Measurements from ENCODE around the gene FAM13B. TPM values are rescaled to one million over a fixed set of nuclear protein-coding genes. Genes with fewer than 3 reads are reported as not detected.
A peak's percentile ranks its signal among the peaks of the same experiment; 100 is the strongest.

Gene FAM13B
- total RNA-seq, 1 experiment from 2014 or later: 13.0 TPM

- no peak overlapping the region for H2AFZ ChIP-seq (ENCODE audit: low read length)
- no peak overlapping the region for H3K9ac ChIP-seq (ENCODE audit: low read length)
- POLR2A ChIA-PET (ENCODE audit: unreplicated experiment): no interaction called here
- no peaks in the 10 kb centered on the region for H3K9me2 ChIP-seq (replicated peaks; ENCODE audit: low read length)
- H3K9me3 ChIP-seq (ENCODE audit: low read length): no peaks in the 10 kb centered on the region
- H4K20me1 ChIP-seq (ENCODE audit: low read length): no peaks in the 10 kb centered on the region
- ATAC-seq (no peak), DNase-seq (peak; percentile 3)
- no peaks in the 10 kb centered on the region for H3F3A ChIP-seq (ENCODE audit: low read length, unreplicated experiment)
- no peak for TF ChIP-seq EZH2 (IDR thresholded peaks at IDR 0.05; ENCODE audit: low read length, unreplicated experiment)
- no peak for TF ChIP-seq EZH2phosphoT487 (IDR thresholded peaks at IDR 0.05; ENCODE audit: borderline replicate concordance, low read length)
- peak; percentile 56 for TF ChIP-seq CTCF (conservative IDR thresholded peaks at IDR 0.05; ENCODE audit: low read depth, low read length)
- BruUV-seq (replicated peaks): no TSS peak
- no peaks in the 10 kb centered on the region for H3K79me2 ChIP-seq (ENCODE audit: low read length)
- H3K27me3 ChIP-seq (ENCODE audit: low read length): no peaks in the 10 kb centered on the region
- CTCF ChIA-PET: interaction anchor here (1.8 kb wide), 1 partner anchor 29 kb away, joined by 12 read pairs; no protein-coding TSS in a partner anchor
- no peak overlapping the region for H3K27ac ChIP-seq (ENCODE audit: low read length)
- intact Hi-C loops (cut with micrococcal nuclease): no loop called here
- no peak overlapping the region for H3K4me2 ChIP-seq (ENCODE audit: low read length)
- H3K4me1 ChIP-seq (ENCODE audit: insufficient read depth, low read length): no peaks in the 10 kb centered on the region
- no peak overlapping the region for H3K4me3 ChIP-seq (ENCODE audit: low read length)
- H3K36me3 ChIP-seq (ENCODE audit: low read depth, low read length): no peaks in the 10 kb centered on the region; the same call in 1 of the 2 replicates
These were observed 32.2 kb upstream of the FAM13B start for GRCh38 chr5:138065102-138065501.

DNA sequence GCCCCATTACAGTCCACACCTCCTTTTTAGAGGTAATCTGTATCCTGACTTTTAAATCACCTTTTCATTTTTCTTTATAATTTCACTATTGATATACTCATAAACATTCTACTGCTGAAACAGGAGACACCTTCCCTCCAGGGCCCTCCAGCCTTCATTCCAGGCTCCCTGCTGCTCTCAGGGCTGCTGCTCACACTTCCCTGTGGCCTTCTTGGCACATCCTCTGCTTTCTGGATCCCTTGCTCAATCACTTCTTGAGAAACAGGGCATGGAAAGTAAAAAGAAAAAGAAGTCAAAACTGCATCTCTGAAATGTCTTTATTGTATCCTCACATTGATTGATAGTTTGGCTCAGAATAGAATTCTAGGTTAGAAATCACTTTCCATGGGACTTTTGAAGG is 31.6 kb upstream of the FAM13B start:
- no peaks in the 10 kb centered on the region for H3K79me2 ChIP-seq (ENCODE audit: low read length)
- H3K4me3 ChIP-seq (ENCODE audit: low read length): no peak overlapping the region
- ChIA-PET CTCF (interaction anchor here (1.8 kb wide), 1 partner anchor 28 kb away, joined by 12 read pairs; no protein-coding TSS in a partner anchor), POLR2A (ENCODE audit: unreplicated experiment) (no interaction called here)
- H3K27ac ChIP-seq (ENCODE audit: low read length): no peak overlapping the region
- no peak overlapping the region for H3K4me2 ChIP-seq (ENCODE audit: low read length)
- H3K9me3 ChIP-seq (ENCODE audit: low read length): no peaks in the 10 kb centered on the region
- no peaks in the 10 kb centered on the region for H3K4me1 ChIP-seq (ENCODE audit: insufficient read depth, low read length)
- no peak for DNase-seq
- H3F3A ChIP-seq (ENCODE audit: low read length, unreplicated experiment): no peaks in the 10 kb centered on the region
- no peaks in the 10 kb centered on the region; the same call in 1 of the 2 replicates for H3K36me3 ChIP-seq (ENCODE audit: low read depth, low read length)
- no peak overlapping the region for H3K9ac ChIP-seq (ENCODE audit: low read length)
- H3K27me3 ChIP-seq (ENCODE audit: low read length): no peaks in the 10 kb centered on the region
- intact Hi-C loops (cut with micrococcal nuclease): no loop called here
- BruUV-seq (replicated peaks): no TSS peak
- H2AFZ ChIP-seq (ENCODE audit: low read length): no peak overlapping the region
- H3K9me2 ChIP-seq (replicated peaks; ENCODE audit: low read length): no peaks in the 10 kb centered on the region
- H4K20me1 ChIP-seq (ENCODE audit: low read length): no peaks in the 10 kb centered on the region
- TF ChIP-seq EZH2 (IDR thresholded peaks at IDR 0.05; ENCODE audit: low read length, unreplicated experiment): no peak
- TF ChIP-seq CTCF (conservative IDR thresholded peaks at IDR 0.05; ENCODE audit: low read depth, low read length): no peak
- TF ChIP-seq EZH2phosphoT487 (IDR thresholded peaks at IDR 0.05; ENCODE audit: borderline replicate concordance, low read length): no peak
- ATAC-seq: no peak

- intact Hi-C loops (cut with micrococcal nuclease): no loop called here
- Histone ChIP-seq H3K9me2 (replicated peaks; ENCODE audit: low read length) (no peaks in the 10 kb centered on the region), H3K79me2 (ENCODE audit: low read length) (no peaks in the 10 kb centered on the region), H3K36me3 (ENCODE audit: low read depth, low read length) (no peaks in the 10 kb centered on the region), H3K27me3 (ENCODE audit: low read length) (no peaks in the 10 kb centered on the region), H4K20me1 (ENCODE audit: low read length) (no peaks in the 10 kb centered on the region), H3K9me3 (ENCODE audit: low read length) (no peaks in the 10 kb centered on the region), H3K27ac (ENCODE audit: low read length) (no peak overlapping the region), H3F3A (ENCODE audit: low read length, unreplicated experiment) (no peaks in the 10 kb centered on the region), H3K4me2 (ENCODE audit: low read length) (no peak overlapping the region), H3K4me1 (ENCODE audit: insufficient read depth, low read length) (no peaks in the 10 kb centered on the region), H2AFZ (ENCODE audit: low read length) (no peak overlapping the region), H3K9ac (ENCODE audit: low read length) (no peak overlapping the region), H3K4me3 (ENCODE audit: low read length) (no peak overlapping the region)
- DNase-seq (no peak), ATAC-seq (no peak)
- CTCF ChIA-PET: no interaction called here
- TF ChIP-seq EZH2phosphoT487 (IDR thresholded peaks at IDR 0.05; ENCODE audit: borderline replicate concordance, low read length) (no peak), CTCF (conservative IDR thresholded peaks at IDR 0.05; ENCODE audit: low read depth, low read length) (no peak)
- no TSS peak for BruUV-seq (replicated peaks)
- POLR2A ChIA-PET (ENCODE audit: unreplicated experiment): no interaction called here
These were observed 22.1 kb upstream of the FAM13B start for GRCh38 chr5:138054847-138055558.
